GM12878 (cell line): ENCODE measurements around the gene ISG20. TPM values are rescaled to one million over a fixed set of nuclear protein-coding genes. Genes with fewer than 3 reads are reported as not detected.

Experiments used
- ATAC-seq: fragments of 200-7000 bp; cut with Tn5 transposase; 3 replicates; pipeline ENCODE4 v1.9.1; 2020; ENCODE audit warnings: mild to moderate bottlenecking, moderate library complexity
- BruUV-seq: library from RNA; stranded (reverse); fragments of 400-500 nt; replicated peaks from 2 replicates; lab custom pipeline; 2021; lab: Mats Ljungman, UMichigan
- CTCF ChIA-PET: fragments of 300-600 bp; sonication (Branson Sonifier 250); formaldehyde crosslinking; extraction: SDS; loops from one replicate; lab custom pipeline; 2021; ENCODE audit warnings: inconsistent platforms; lab: Yijun Ruan, JAX
- POLR2A ChIA-PET: fragments of 350-600 bp; formaldehyde crosslinking; extraction: SDS; loops from one replicate; lab custom pipeline; 2021; ENCODE audit warnings: inconsistent platforms; lab: Charles Lee
- RAD21 ChIA-PET: fragments of 300-600 bp; sonication (Branson Sonifier 250); formaldehyde crosslinking; loops from one replicate; lab custom pipeline; 2023; ENCODE audit warnings: antibody characterized with exemption; ENCODE audit not compliant: unreplicated experiment; lab: Charles Lee
- SMC1A ChIA-PET: fragments of 300-600 bp; sonication (Branson Sonifier 250); formaldehyde crosslinking; loops from one replicate; lab custom pipeline; 2023; ENCODE audit not compliant: unreplicated experiment, uncharacterized antibody; lab: Charles Lee
- DNase-seq: peaks from one replicate; pipeline ENCODE4 v3.0.0-alpha.2; 2011; ENCODE audit warnings: low read depth, low spot score
- FAIRE-seq: peaks from 3 replicates; lab custom pipeline; 2011; peaks lifted over from hg19 to GRCh38; lab: Jason Lieb, UNC
- H2AFZ ChIP-seq: 2 replicates; pipeline ENCODE4 v1.6.0; 2011; ENCODE audit warnings: low read depth, low read length, control low read depth; ENCODE audit not compliant: control insufficient read depth
- H3K27ac ChIP-seq: 2 replicates; pipeline ENCODE4 v1.5.1; 2011; ENCODE audit warnings: control low read depth; ENCODE audit not compliant: control insufficient read depth, insufficient read depth
- H3K27me3 ChIP-seq, 2 experiments: replicated peaks in 1 of 2; 2 replicates each; pipeline versions ENCODE4 v1.6.0 to v1.6.1; 2011; ENCODE audit warnings: low read length in 1 of 2; ENCODE audit not compliant: control insufficient read depth in 2 of 2, insufficient read depth in 2 of 2
- H3K36me3 ChIP-seq, 2 experiments: 2 replicates each; pipeline ENCODE4 v1.5.1; 2011; ENCODE audit warnings: low read length in 1 of 2; ENCODE audit not compliant: control insufficient read depth in 2 of 2, insufficient read depth in 2 of 2
- H3K4me1 ChIP-seq: 2 replicates; pipeline ENCODE4 v1.6.1; 2011; ENCODE audit warnings: mild to moderate bottlenecking, low read length, moderate library complexity, mixed read lengths; ENCODE audit not compliant: control insufficient read depth, insufficient read depth
- H3K4me2 ChIP-seq: 2 replicates; pipeline ENCODE4 v1.6.0; 2011; ENCODE audit warnings: control low read depth; ENCODE audit not compliant: control insufficient read depth, insufficient read depth
- H3K4me3 ChIP-seq: fragments of 200-600 bp; sonication (generic); 2 replicates; pipeline ENCODE4 v1.5.1; 2016
- H3K79me2 ChIP-seq: 2 replicates; pipeline ENCODE4 v1.6.0; 2011; ENCODE audit warnings: low read length; ENCODE audit not compliant: control insufficient read depth, insufficient read depth
- H3K9ac ChIP-seq: 2 replicates; pipeline ENCODE4 v1.8.0; 2011; ENCODE audit warnings: low read length, control low read depth, mixed read lengths; ENCODE audit not compliant: control insufficient read depth, insufficient read depth
- H3K9me3 ChIP-seq: replicated peaks from 3 replicates; pipeline ENCODE4 v1.5.1; 2011; ENCODE audit warnings: mild to moderate bottlenecking, low read length; ENCODE audit not compliant: control insufficient read depth, insufficient read depth
- H4K20me1 ChIP-seq: 2 replicates; pipeline ENCODE4 v1.6.0; 2011; ENCODE audit not compliant: control insufficient read depth, insufficient read depth
- ATF7 ChIP-seq: fragments of 450-650 bp; IDR thresholded peaks from 2 replicates; pipeline ENCODE4 v1.6.1; 2016; ENCODE audit warnings: low read depth, mild to moderate bottlenecking
- ELK1 ChIP-seq: IDR thresholded peaks from 2 replicates; pipeline ENCODE4 v1.6.1; 2012; ENCODE audit warnings: low read depth, low read length, improper control_type of control experiment
- ESRRA ChIP-seq: IDR thresholded peaks from 2 replicates; pipeline ENCODE4 v1.6.1; 2012; ENCODE audit warnings: mild to moderate bottlenecking, low read length, improper control_type of control experiment
- FOXK2 ChIP-seq: fragments of 450-650 bp; IDR thresholded peaks from 2 replicates; pipeline ENCODE4 v1.6.1; 2017; ENCODE audit warnings: mild to moderate bottlenecking, moderate library complexity
- IRF3 ChIP-seq: fragments of 450-650 bp; IDR thresholded peaks from 2 replicates; pipeline ENCODE4 v1.6.1; 2014; ENCODE audit warnings: mild to moderate bottlenecking
- KLF5 ChIP-seq: fragments of 450-650 bp; IDR thresholded peaks from 2 replicates; pipeline ENCODE4 v1.6.1; 2014; ENCODE audit warnings: mild to moderate bottlenecking; ENCODE audit not compliant: partially characterized antibody
- MXI1 ChIP-seq: fragments of 150-350 bp; IDR thresholded peaks from 2 replicates; pipeline ENCODE4 v1.6.1; 2011; ENCODE audit warnings: low read depth, mild to moderate bottlenecking, inconsistent platforms, low read length, improper control_type of control experiment
- NFXL1 ChIP-seq: fragments of 450-650 bp; IDR thresholded peaks from 2 replicates; pipeline ENCODE4 v1.6.1; 2017; ENCODE audit warnings: antibody characterized with exemption, mild to moderate bottlenecking, borderline replicate concordance
- POU2F2 ChIP-seq: IDR thresholded peaks from 3 replicates; pipeline ENCODE4 v1.6.1; 2011; ENCODE audit warnings: low read depth, mild to moderate bottlenecking, low read length, borderline replicate concordance
- RUNX3 ChIP-seq: IDR thresholded peaks from 2 replicates; pipeline ENCODE4 v1.6.1; 2012; ENCODE audit warnings: low read length, inconsistent platforms
- ZBTB40 ChIP-seq: fragments of 450-650 bp; IDR thresholded peaks from 2 replicates; pipeline ENCODE4 v1.6.1; 2016; ENCODE audit warnings: mild to moderate bottlenecking, moderate library complexity, borderline replicate concordance
- WGBS: methylation state at CpG from one replicate; pipeline ENCODE4 v1.1.6; 2016; ENCODE audit warnings: low lambda C conversion rate; ENCODE audit not compliant: insufficient replicate concordance, insufficient coverage; ENCODE audit errors: missing lambda C conversion rate; 5-methylcytosine and 5-hydroxymethylcytosine counted together
- in situ Hi-C: fragments of 300-500 bp; cut with MboI; formaldehyde crosslinking; loops from 9 replicates; pipeline ENCODE4 v1.14.3; 2018; ENCODE audit warnings: mixed read lengths
- intact Hi-C: fragments of 100-400 bp; cut with micrococcal nuclease; formaldehyde crosslinking; loops from one replicate; pipeline ENCODE4 v1.14.2; 2022; ENCODE audit not compliant: unreplicated experiment
- polyA plus RNA-seq, 11 experiments: library from polyadenylated mRNA; depleted of rRNA in 4 of 11; unstranded in 6 of 11; stranded (reverse) in 5 of 11; fragments of >200 nt; fragmentation: Nextera tagmentation in 4 of 11; fragmentation: Illumina TruSeq in 1 of 11; extraction: Ambion mirVana in 4 of 11; extraction: Trizol in 1 of 11; gene quantifications; 1 replicate in 1 of 11; 2 replicates in 10 of 11; pipeline versions ENCODE4 v1.2.1 to v1.2.3, GENCODE V29; 2011 to 2016; ENCODE audit warnings: inconsistent platforms in 2 of 11, missing spikeins in 2 of 11, low read depth in 1 of 11
- total RNA-seq, 4 experiments: library from RNA; depleted of rRNA in 3 of 4; stranded (reverse); fragments of >200 nt in 3 of 4; fragmentation: Illumina TruSeq in 1 of 4; extraction: Trizol in 1 of 4; gene quantifications; 2 replicates each; pipeline versions ENCODE4 v1.2.1 to v1.2.3, GENCODE V29; 2013 to 2021

ISG20 gene
- total and polyA plus RNA-seq, 10 of the 15 experiments (the other 5 are each of a cell fraction or from before 2014, with no cell fraction given), result 23.4 to 210 (median 85.9) TPM

- H4K20me1 ChIP-seq, result no peaks in the 10 kb centered on the region
- ChIA-PET RAD21 (interaction anchor here (1.7 to 4.2 kb wide), 2 partner anchors 35 kb away, joined by 5 to 40 read pairs; no protein-coding TSS in a partner anchor), CTCF (interaction anchor here (0.6 to 2.8 kb wide), 5 partner anchors 35 to 261 kb away, joined by 3 to 25 read pairs (median 5); no protein-coding TSS in a partner anchor), POLR2A (no interaction called here), SMC1A (interaction anchor here (1.0 to 4.9 kb wide), 2 partner anchors 26 to 35 kb away, joined by 3 to 37 read pairs; no protein-coding TSS in a partner anchor)
- no peak for FAIRE-seq
- 66% methylated on average over 18 of the region's 18 CpGs for WGBS
- BruUV-seq, result no TSS peak
- no peaks in the 10 kb centered on the region for H3K36me3 ChIP-seq
- H3K4me2 ChIP-seq, result no peak overlapping the region
- in situ Hi-C loops (no loop called here), intact Hi-C loops (no loop called here)
- no peak for ATAC-seq
- no peak overlapping the region for H2AFZ ChIP-seq
- H3K79me2 ChIP-seq, result no peaks in the 10 kb centered on the region
- H3K4me3 ChIP-seq, result no peak overlapping the region
- no peak overlapping the region for H3K27ac ChIP-seq
- no peaks in the 10 kb centered on the region for H3K27me3 ChIP-seq
- no peaks in the 10 kb centered on the region for H3K9me3 ChIP-seq
- no peak overlapping the region for H3K9ac ChIP-seq
- peaks cover 15% of the 10 kb centered on the region for H3K4me1 ChIP-seq
- DNase-seq, result no peak
- TF ChIP-seq KLF5 (no peak), RUNX3 (no peak), POU2F2 (no peak), ATF7 (no peak), ZBTB40 (no peak), FOXK2 (no peak), NFXL1 (no peak), IRF3 (no peak), MXI1 (no peak), ELK1 (no peak), ESRRA (no peak)
Observed at GRCh38 chr15:88658972-88659931, 20.4 kb downstream of the ISG20 start.
